Measurements from ENCODE around the gene GRN. TPM values are rescaled to one million over a fixed set of nuclear protein-coding genes. Genes with fewer than 3 reads are reported as not detected.

The GRN gene
- total RNA-seq, 3 donors from 2014 or later (not counting 1 experiment from before 2014, with no cell fraction given) = 42.4 to 69.8 (median 55.6) TPM

DNA sequence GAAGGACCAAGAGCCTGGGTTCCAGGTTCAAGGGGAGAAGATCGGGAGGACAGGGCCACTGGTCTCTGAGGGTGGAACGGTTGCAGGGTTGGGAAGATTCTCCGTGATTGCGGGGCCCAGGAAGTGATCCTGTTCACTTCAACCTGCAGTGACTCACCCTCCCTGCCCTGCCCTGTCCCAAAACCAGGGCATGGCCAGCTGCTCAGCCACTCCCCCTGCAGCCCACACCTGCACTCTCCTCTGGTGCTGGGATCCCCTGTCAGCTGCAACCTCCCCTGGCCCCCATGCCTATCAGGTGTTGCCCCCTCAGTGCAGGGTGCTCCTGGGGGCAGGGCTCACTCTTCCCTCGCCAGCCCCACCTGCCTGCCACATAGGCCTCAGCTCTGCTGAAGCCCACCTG, 35.6 kb upstream of the GRN start:
- ATAC-seq = no peak
- Mint-ChIP-seq H3K4me3 (peak overlapping the region; percentile 40), H3K36me3 (no peaks in the 10 kb centered on the region), H3K27ac (no peak overlapping the region), H3K9me3 (no peaks in the 10 kb centered on the region), H3K27me3 (ENCODE audit: low read depth in 2 of 2) (peaks cover 29 to 34% of the 10 kb centered on the region in 2 donors), H3K4me1 (peaks cover 7 to 13% of the 10 kb centered on the region in 2 donors)
- 75% methylated on average over 5 of the region's 5 CpGs for WGBS (ENCODE audit: insufficient coverage)
- DNase-seq = no peak
- H3K27me3 ChIP-seq (ENCODE audit: control insufficient read depth, insufficient read depth, low read length) = peaks cover 27% of the 10 kb centered on the region
- intact Hi-C loops (cut with micrococcal nuclease) = no loop called here
- peaks cover 22% of the 10 kb centered on the region for H3K4me1 ChIP-seq (ENCODE audit: control insufficient read depth, insufficient read depth, low read length)
- H3K36me3 ChIP-seq (ENCODE audit: control insufficient read depth, insufficient read depth, low read length) = no peaks in the 10 kb centered on the region
- TF ChIP-seq, protein P1, sequence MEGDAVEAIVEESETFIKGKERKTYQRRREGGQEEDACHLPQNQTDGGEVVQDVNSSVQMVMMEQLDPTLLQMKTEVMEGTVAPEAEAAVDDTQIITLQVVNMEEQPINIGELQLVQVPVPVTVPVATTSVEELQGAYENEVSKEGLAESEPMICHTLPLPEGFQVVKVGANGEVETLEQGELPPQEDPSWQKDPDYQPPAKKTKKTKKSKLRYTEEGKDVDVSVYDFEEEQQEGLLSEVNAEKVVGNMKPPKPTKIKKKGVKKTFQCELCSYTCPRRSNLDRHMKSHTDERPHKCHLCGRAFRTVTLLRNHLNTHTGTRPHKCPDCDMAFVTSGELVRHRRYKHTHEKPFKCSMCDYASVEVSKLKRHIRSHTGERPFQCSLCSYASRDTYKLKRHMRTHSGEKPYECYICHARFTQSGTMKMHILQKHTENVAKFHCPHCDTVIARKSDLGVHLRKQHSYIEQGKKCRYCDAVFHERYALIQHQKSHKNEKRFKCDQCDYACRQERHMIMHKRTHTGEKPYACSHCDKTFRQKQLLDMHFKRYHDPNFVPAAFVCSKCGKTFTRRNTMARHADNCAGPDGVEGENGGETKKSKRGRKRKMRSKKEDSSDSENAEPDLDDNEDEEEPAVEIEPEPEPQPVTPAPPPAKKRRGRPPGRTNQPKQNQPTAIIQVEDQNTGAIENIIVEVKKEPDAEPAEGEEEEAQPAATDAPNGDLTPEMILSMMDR (IDR thresholded peaks at IDR 0.05) = no peak
- H3K4me3 ChIP-seq (ENCODE audit: low read length) = no peak overlapping the region
- H3K27ac ChIP-seq (ENCODE audit: low read length) = no peak overlapping the region
- H3K9me3 ChIP-seq (ENCODE audit: control insufficient read depth, insufficient read depth, low read length) = no peaks in the 10 kb centered on the region

DNA sequence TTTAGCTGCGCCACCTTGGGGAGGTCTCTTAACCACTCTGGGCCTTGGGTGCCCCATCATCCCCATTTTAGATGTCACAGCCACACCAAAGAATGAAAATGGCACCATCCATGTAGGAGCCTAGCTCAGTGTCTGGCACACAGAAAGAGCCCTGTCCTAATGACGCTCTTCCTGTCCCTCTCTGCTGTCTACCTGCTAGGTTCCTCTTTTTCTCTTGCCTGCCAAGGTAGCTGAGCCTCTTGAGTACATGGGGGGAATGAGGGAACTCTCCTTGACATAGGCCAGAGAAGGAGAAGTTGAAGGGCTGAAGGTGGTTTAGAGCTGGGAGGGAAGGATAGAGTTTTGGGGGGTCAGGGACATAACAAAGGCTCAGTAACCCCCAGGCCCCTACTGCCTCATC, 34.9 kb upstream of the GRN start:
- no peak overlapping the region for H3K4me3 ChIP-seq (ENCODE audit: low read length)
- H3K36me3 ChIP-seq (ENCODE audit: control insufficient read depth, insufficient read depth, low read length) = no peaks in the 10 kb centered on the region
- H3K27me3 ChIP-seq (ENCODE audit: control insufficient read depth, insufficient read depth, low read length) = peaks cover 29% of the 10 kb centered on the region
- Mint-ChIP-seq H3K27ac (no peak overlapping the region), H3K4me1 (peaks cover 7 to 13% of the 10 kb centered on the region in 2 donors), H3K36me3 (no peaks in the 10 kb centered on the region), H3K9me3 (no peaks in the 10 kb centered on the region), H3K4me3 (no peak overlapping the region), H3K27me3 (ENCODE audit: low read depth in 2 of 2) (peaks cover 22 to 34% of the 10 kb centered on the region in 2 donors)
- WGBS (ENCODE audit: insufficient coverage) = 75% methylated on average over 2 of the region's 2 CpGs
- peaks cover 28% of the 10 kb centered on the region for H3K4me1 ChIP-seq (ENCODE audit: control insufficient read depth, insufficient read depth, low read length)
- intact Hi-C loops (cut with micrococcal nuclease) = no loop called here
- DNase-seq (no peak), ATAC-seq (no peak)
- H3K27ac ChIP-seq (ENCODE audit: low read length) = no peak overlapping the region
- H3K9me3 ChIP-seq (ENCODE audit: control insufficient read depth, insufficient read depth, low read length) = no peaks in the 10 kb centered on the region
- TF ChIP-seq, protein P1 (IDR thresholded peaks at IDR 0.05) = no peak

DNA sequence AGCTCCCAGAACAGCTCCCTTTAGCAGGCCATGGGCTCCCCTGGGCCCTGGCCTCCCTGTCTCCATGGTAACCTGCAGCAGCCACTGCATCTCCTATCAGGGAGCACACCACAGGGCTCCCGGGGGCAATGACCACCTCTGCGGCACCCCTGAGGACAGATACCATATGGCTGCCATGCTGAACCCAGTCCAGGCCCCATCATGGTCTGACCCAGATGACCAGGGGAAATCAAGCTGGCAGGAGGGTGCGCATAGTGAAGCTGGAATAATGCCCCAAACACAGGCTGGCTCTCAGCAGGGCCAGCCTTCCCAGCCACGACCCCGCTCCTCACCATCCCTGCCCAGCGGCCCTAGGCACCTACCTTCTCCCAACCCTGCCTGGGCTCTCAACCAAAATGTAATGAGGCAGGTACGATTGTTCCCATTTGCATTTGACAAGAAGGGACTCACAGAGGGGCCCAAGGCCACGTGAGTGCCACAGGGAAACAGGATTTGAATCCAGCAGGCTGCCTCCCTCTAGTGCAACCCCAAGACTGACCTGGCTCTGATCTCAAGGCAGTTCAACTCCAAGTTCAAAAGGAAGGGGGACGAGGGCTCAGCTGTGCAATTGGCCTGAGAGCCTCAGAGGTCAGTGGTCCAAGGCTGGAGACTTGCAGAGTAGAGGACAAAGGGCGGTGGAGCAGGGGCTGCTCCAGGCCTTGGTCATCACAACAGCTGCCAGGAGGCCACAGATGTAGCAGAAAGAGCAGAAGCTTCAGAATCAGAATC, 34.3 kb upstream of the GRN start:
- peaks cover 30% of the 10 kb centered on the region for H3K27me3 ChIP-seq (ENCODE audit: control insufficient read depth, insufficient read depth, low read length)
- H3K4me3 ChIP-seq (ENCODE audit: low read length) = no peak overlapping the region
- H3K27me3 Mint-ChIP-seq (ENCODE audit: low read depth in 2 of 2) = peaks cover 27 to 38% of the 10 kb centered on the region in 2 donors
- no peaks in the 10 kb centered on the region for H3K36me3 Mint-ChIP-seq
- ATAC-seq (no peak), DNase-seq (no peak)
- no peak overlapping the region for H3K27ac Mint-ChIP-seq
- peak overlapping the region; percentile 21 for H3K4me3 Mint-ChIP-seq
- 87% methylated on average over 10 of the region's 10 CpGs for WGBS (ENCODE audit: insufficient coverage)
- H3K27ac ChIP-seq (ENCODE audit: low read length) = no peak overlapping the region
- no peaks in the 10 kb centered on the region for H3K36me3 ChIP-seq (ENCODE audit: control insufficient read depth, insufficient read depth, low read length)
- no peaks in the 10 kb centered on the region for H3K9me3 Mint-ChIP-seq
- H3K4me1 Mint-ChIP-seq = peaks cover 11 to 17% of the 10 kb centered on the region in 2 donors
- H3K4me1 ChIP-seq (ENCODE audit: control insufficient read depth, insufficient read depth, low read length) = peaks cover 33% of the 10 kb centered on the region
- no peaks in the 10 kb centered on the region for H3K9me3 ChIP-seq (ENCODE audit: control insufficient read depth, insufficient read depth, low read length)
- intact Hi-C loops (cut with micrococcal nuclease) = no loop called here
- TF ChIP-seq, protein P1 (IDR thresholded peaks at IDR 0.05) = no peak

All from natural killer cell (primary cell).